HepG2 (cell line): Measurements from ENCODE around the gene FNDC3B. TPM values are rescaled to one million over a fixed set of nuclear protein-coding genes. Genes with fewer than 3 reads are reported as not detected.

Source experiments
- AGO1 ChIP-seq: fragments of 200-400 bp; formaldehyde crosslinking; IDR thresholded peaks from 2 replicates; pipeline ENCODE4 v1.6.1; 2017; ENCODE audit warnings: mild to moderate bottlenecking, low read depth, low read length, moderate library complexity; ENCODE audit not compliant: poor library complexity, severe bottlenecking
- HMG20B ChIP-seq: conservative IDR thresholded peaks from 2 replicates; pipeline ENCODE4 v1.6.1; 2016; ENCODE audit warnings: missing genetic modification reagents, missing compliant biosample characterization
- ISX ChIP-seq: sonication (generic); formaldehyde crosslinking; conservative IDR thresholded peaks from 2 replicates; pipeline ENCODE4 v1.5.0; 2020; ENCODE audit warnings: missing genetic modification reagents
- JARID2 ChIP-seq: sonication (generic); formaldehyde crosslinking; IDR thresholded peaks from 2 replicates; pipeline ENCODE4 v1.8.1; 2023; ENCODE audit warnings: missing genetic modification reagents, inconsistent platforms; ENCODE audit not compliant: insufficient replicate concordance
- KLF11 ChIP-seq: IDR thresholded peaks from 2 replicates; pipeline ENCODE4 v1.6.1; 2016; ENCODE audit warnings: missing compliant biosample characterization
- MAZ ChIP-seq, 2 experiments: sonication (generic) in 1 of 2; formaldehyde crosslinking in 1 of 2; IDR thresholded peaks; 2 replicates each; pipeline versions ENCODE4 v1.5.0 to v1.6.1; 2012 to 2020; ENCODE audit warnings: low read depth in 2 of 2, mild to moderate bottlenecking in 2 of 2, borderline replicate concordance in 1 of 2, improper control_type of control experiment in 1 of 2, low read length in 1 of 2, missing genetic modification reagents in 1 of 2, moderate library complexity in 1 of 2
- RCOR2 ChIP-seq: IDR thresholded peaks from 2 replicates; pipeline ENCODE4 v1.6.1; 2016; ENCODE audit warnings: missing biosample characterization, missing genetic modification reagents
- SRY ChIP-seq: sonication (generic); formaldehyde crosslinking; IDR thresholded peaks from 2 replicates; pipeline ENCODE4 v1.8.0; 2022; ENCODE audit warnings: mild to moderate bottlenecking, missing genetic modification reagents
- TBL1XR1 ChIP-seq: fragments of 150-350 bp; IDR thresholded peaks from 2 replicates; pipeline ENCODE4 v1.6.1; 2014; ENCODE audit warnings: borderline replicate concordance, low read length; ENCODE audit not compliant: partially characterized antibody
- TMF1 ChIP-seq: sonication (generic); formaldehyde crosslinking; IDR thresholded peaks from 2 replicates; pipeline ENCODE4 v1.8.1; 2022; ENCODE audit warnings: low read depth, missing genetic modification reagents
- TOE1 ChIP-seq: sonication (generic); formaldehyde crosslinking; IDR thresholded peaks from 2 replicates; pipeline ENCODE4 v1.4.0; 2020; ENCODE audit warnings: mild to moderate bottlenecking, missing genetic modification reagents
- TOPORS ChIP-seq: sonication (generic); formaldehyde crosslinking; IDR thresholded peaks from 2 replicates; pipeline ENCODE4 v1.8.0; 2023; ENCODE audit warnings: mild to moderate bottlenecking, missing genetic modification reagents
- ZBTB38 ChIP-seq: sonication (generic); formaldehyde crosslinking; IDR thresholded peaks from 2 replicates; pipeline ENCODE4 v1.5.1; 2020; ENCODE audit warnings: mild to moderate bottlenecking, missing genetic modification reagents
- ZBTB7A ChIP-seq: sonication (generic); formaldehyde crosslinking; IDR thresholded peaks from 2 replicates; pipeline ENCODE4 v1.8.0; 2022; ENCODE audit warnings: mild to moderate bottlenecking, missing genetic modification reagents
- ZIK1 ChIP-seq: sonication (generic); formaldehyde crosslinking; IDR thresholded peaks from 2 replicates; pipeline ENCODE4 v1.5.0; 2020; ENCODE audit warnings: mild to moderate bottlenecking, low read depth, missing genetic modification reagents, borderline replicate concordance
- ZNF10 ChIP-seq: sonication (generic); formaldehyde crosslinking; IDR thresholded peaks from 2 replicates; pipeline ENCODE4 v1.4.0; 2020; ENCODE audit warnings: mild to moderate bottlenecking, low read depth, missing genetic modification reagents, borderline replicate concordance
- ZNF17 ChIP-seq: sonication (generic); formaldehyde crosslinking; IDR thresholded peaks from 2 replicates; pipeline ENCODE4 v1.5.0; 2020; ENCODE audit warnings: mild to moderate bottlenecking, missing genetic modification reagents
- ZNF296 ChIP-seq: sonication (generic); formaldehyde crosslinking; conservative IDR thresholded peaks from 2 replicates; pipeline ENCODE4 v1.5.0; 2020; ENCODE audit warnings: mild to moderate bottlenecking, missing genetic modification reagents
- ZNF329 ChIP-seq: sonication (generic); formaldehyde crosslinking; IDR thresholded peaks from 2 replicates; pipeline ENCODE4 v1.9.0; 2021; ENCODE audit warnings: low read depth, mild to moderate bottlenecking, missing genetic modification reagents
- ZNF34 ChIP-seq: sonication (generic); formaldehyde crosslinking; IDR thresholded peaks from 2 replicates; pipeline ENCODE4 v1.4.0; 2020; ENCODE audit warnings: mild to moderate bottlenecking, missing genetic modification reagents, borderline replicate concordance
- ZNF607 ChIP-seq: sonication (generic); formaldehyde crosslinking; IDR thresholded peaks from 2 replicates; pipeline ENCODE4 v1.5.1; 2020; ENCODE audit warnings: missing genetic modification reagents, mild to moderate bottlenecking, borderline replicate concordance
- ZNF629 ChIP-seq: sonication (generic); formaldehyde crosslinking; conservative IDR thresholded peaks from 2 replicates; pipeline ENCODE4 v1.5.0; 2020; ENCODE audit warnings: missing genetic modification reagents
- ZNF883 ChIP-seq: sonication (generic); formaldehyde crosslinking; IDR thresholded peaks from 2 replicates; pipeline ENCODE4 v1.5.1; 2020; ENCODE audit warnings: mild to moderate bottlenecking, missing genetic modification reagents; ENCODE audit errors: not compliant biosample characterization
- ZSCAN20 ChIP-seq: sonication (generic); formaldehyde crosslinking; IDR thresholded peaks from 2 replicates; pipeline ENCODE4 v1.4.0; 2020; ENCODE audit warnings: missing genetic modification reagents, mild to moderate bottlenecking, borderline replicate concordance
- polyA plus RNA-seq, 8 experiments: library from polyadenylated mRNA; depleted of rRNA in 3 of 8; stranded (reverse) in 7 of 8; unstranded in 1 of 8; fragments of >200 nt; fragmentation: Illumina TruSeq in 4 of 8; extraction: Trizol in 4 of 8; gene quantifications; 2 replicates each; pipeline versions ENCODE4 v1.2.1 to v1.2.3, GENCODE V29; 2011 to 2016; ENCODE audit warnings: low read depth in 4 of 8, missing spikeins in 1 of 8, mixed read lengths in 1 of 8; ENCODE audit not compliant: insufficient read depth in 1 of 8
- total RNA-seq, 5 experiments: library from RNA; depleted of rRNA; stranded (reverse); fragments of >200 nt; fragmentation: Illumina TruSeq; extraction: Trizol; gene quantifications; 2 replicates each; pipeline ENCODE4 v1.2.3, GENCODE V29; 2016; ENCODE audit warnings: low read depth in 1 of 5
- TF ChIP-seq, protein P1 (sequence below): sonication (generic); formaldehyde crosslinking; IDR thresholded peaks from 2 replicates; pipeline ENCODE4 v1.5.0; 2020; ENCODE audit warnings: mild to moderate bottlenecking, missing genetic modification reagents
- TF ChIP-seq, protein P2 (sequence below): sonication (generic); formaldehyde crosslinking; IDR thresholded peaks from 2 replicates; pipeline ENCODE4 v1.4.0; 2020; ENCODE audit warnings: mild to moderate bottlenecking, missing genetic modification reagents
- TF ChIP-seq, protein P3 (sequence below): sonication (generic); formaldehyde crosslinking; IDR thresholded peaks from 2 replicates; pipeline ENCODE4 v1.8.1; 2023; ENCODE audit warnings: mild to moderate bottlenecking, missing genetic modification reagents
- TF ChIP-seq, protein P4 (sequence below): sonication (generic); formaldehyde crosslinking; IDR thresholded peaks from 2 replicates; pipeline ENCODE4 v1.8.0; 2022; ENCODE audit warnings: missing genetic modification reagents, low read depth, mild to moderate bottlenecking, borderline replicate concordance

The FNDC3B gene
- total and polyA plus RNA-seq, 2 of the 13 experiments (the other 11 are each of a cell fraction or from before 2014, with no cell fraction given), result 74.8 to 103 TPM

DNA sequence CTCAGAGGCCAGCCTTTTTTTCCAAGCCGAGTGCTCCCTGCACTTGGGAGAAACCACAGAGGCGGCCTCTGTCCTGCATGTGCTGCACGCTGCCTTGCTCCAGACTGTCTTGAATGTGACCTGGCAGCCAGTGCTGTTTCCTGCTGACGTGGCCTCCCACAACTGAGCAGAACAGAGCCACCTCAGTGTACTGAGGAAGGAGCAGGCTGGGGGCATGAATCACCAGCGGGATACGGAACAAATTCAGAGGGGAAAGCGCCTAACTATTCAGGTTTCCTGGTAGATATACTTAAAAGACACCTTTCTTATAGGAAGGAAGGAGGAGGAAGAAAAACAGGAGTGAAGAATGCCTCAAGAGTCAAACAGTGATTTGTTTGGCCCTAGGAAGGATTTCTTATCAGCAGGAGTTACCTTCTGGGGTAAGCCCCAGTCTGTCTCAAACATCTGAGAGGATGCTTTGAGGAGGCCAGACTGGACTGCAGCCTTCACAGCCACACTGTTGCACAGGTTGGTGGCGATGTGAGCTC lies 114.0 kb downstream of the FNDC3B start (continued):
- TF ChIP-seq, protein P1, sequence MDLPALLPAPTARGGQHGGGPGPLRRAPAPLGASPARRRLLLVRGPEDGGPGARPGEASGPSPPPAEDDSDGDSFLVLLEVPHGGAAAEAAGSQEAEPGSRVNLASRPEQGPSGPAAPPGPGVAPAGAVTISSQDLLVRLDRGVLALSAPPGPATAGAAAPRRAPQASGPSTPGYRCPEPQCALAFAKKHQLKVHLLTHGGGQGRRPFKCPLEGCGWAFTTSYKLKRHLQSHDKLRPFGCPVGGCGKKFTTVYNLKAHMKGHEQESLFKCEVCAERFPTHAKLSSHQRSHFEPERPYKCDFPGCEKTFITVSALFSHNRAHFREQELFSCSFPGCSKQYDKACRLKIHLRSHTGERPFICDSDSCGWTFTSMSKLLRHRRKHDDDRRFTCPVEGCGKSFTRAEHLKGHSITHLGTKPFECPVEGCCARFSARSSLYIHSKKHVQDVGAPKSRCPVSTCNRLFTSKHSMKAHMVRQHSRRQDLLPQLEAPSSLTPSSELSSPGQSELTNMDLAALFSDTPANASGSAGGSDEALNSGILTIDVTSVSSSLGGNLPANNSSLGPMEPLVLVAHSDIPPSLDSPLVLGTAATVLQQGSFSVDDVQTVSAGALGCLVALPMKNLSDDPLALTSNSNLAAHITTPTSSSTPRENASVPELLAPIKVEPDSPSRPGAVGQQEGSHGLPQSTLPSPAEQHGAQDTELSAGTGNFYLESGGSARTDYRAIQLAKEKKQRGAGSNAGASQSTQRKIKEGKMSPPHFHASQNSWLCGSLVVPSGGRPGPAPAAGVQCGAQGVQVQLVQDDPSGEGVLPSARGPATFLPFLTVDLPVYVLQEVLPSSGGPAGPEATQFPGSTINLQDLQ (CRISPR knock-in tag), result no peak
- no peak for TF ChIP-seq ZIK1
- TF ChIP-seq, protein P2, sequence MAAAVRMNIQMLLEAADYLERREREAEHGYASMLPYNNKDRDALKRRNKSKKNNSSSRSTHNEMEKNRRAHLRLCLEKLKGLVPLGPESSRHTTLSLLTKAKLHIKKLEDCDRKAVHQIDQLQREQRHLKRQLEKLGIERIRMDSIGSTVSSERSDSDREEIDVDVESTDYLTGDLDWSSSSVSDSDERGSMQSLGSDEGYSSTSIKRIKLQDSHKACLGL (CRISPR knock-in tag), result no peak
- TF ChIP-seq ZSCAN20 (CRISPR knock-in tag), result no peak
- no peak for TF ChIP-seq MAZ (IDR thresholded peaks at IDR 0.05; ENCODE audit: borderline replicate concordance, low read depth, low read length)
- 0 out of 2 replicates have a peak, but pooled peaks have one; percentile 1 for TF ChIP-seq MAZ (CRISPR knock-in tag; IDR thresholded peaks at IDR 0.05; ENCODE audit: low read depth)
- TF ChIP-seq ZNF329, result no peak
- no peak for TF ChIP-seq TMF1 (CRISPR knock-in tag)
- TF ChIP-seq ZNF10 (CRISPR knock-in tag), result no peak
- TF ChIP-seq TBL1XR1, result no peak
- TF ChIP-seq, protein P3, sequence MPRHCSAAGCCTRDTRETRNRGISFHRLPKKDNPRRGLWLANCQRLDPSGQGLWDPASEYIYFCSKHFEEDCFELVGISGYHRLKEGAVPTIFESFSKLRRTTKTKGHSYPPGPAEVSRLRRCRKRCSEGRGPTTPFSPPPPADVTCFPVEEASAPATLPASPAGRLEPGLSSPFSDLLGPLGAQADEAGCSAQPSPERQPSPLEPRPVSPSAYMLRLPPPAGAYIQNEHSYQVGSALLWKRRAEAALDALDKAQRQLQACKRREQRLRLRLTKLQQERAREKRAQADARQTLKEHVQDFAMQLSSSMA (CRISPR knock-in tag), result no peak
- TF ChIP-seq KLF11, result no peak
- no peak for TF ChIP-seq TOPORS (CRISPR knock-in tag)
- TF ChIP-seq SRY (CRISPR knock-in tag), result no peak
- TF ChIP-seq ZNF883 (CRISPR knock-in tag), result no peak
- TF ChIP-seq ZNF17 (CRISPR knock-in tag), result no peak
- TF ChIP-seq ZNF34, result no peak
- TF ChIP-seq ZBTB38 (CRISPR knock-in tag), result peak; percentile 79
- TF ChIP-seq, protein P4, sequence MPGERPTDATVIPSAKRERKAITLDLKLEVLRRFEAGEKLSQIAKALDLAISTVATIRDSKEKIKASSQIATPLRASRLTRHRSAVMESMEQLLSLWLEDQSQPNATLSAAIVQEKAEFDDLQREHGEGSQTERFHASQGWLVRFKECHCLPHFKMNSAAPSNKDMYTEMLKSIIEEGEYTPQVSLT (CRISPR knock-in tag), result no peak
- no peak for TF ChIP-seq ZNF629 (CRISPR knock-in tag)
- TF ChIP-seq ZNF296 (CRISPR knock-in tag), result no peak
- TF ChIP-seq HMG20B (CRISPR knock-in tag), result no peak
- no peak for TF ChIP-seq ISX (CRISPR knock-in tag)
- no peak for TF ChIP-seq ZBTB7A (CRISPR knock-in tag)
- TF ChIP-seq TOE1 (CRISPR knock-in tag), result no peak
- TF ChIP-seq AGO1, result no peak
- TF ChIP-seq ZNF607, result no peak
- no peak for TF ChIP-seq RCOR2 (CRISPR knock-in tag)
- TF ChIP-seq JARID2, result no peak
